DOHH2 (cell line): ENCODE measurements around the gene STIL.

ENCODE experiments used
- CTCF ChIP-seq: fragments of 200-600 bp; sonication (generic); IDR thresholded peaks from one replicate; pipeline ENCODE4 v1.5.1; 2014; ENCODE audit warnings: antibody characterized with exemption, mild to moderate bottlenecking, low read depth, low read length; ENCODE audit not compliant: poor library complexity, severe bottlenecking
- EZH2phosphoT487 ChIP-seq: fragments of 200-600 bp; sonication (generic); IDR thresholded peaks from 2 replicates; pipeline ENCODE4 v1.6.1; 2017; ENCODE audit warnings: borderline replicate concordance, mild to moderate bottlenecking, antibody characterized with exemption, low read length, moderate library complexity, mixed read lengths

- no peak for TF ChIP-seq CTCF
- TF ChIP-seq EZH2phosphoT487 = no peak
Measured at GRCh38 chr1:47309427-47309826, 4.5 kb downstream of the STIL start.
